Ascending aorta (tissue), 2 donors: ENCODE results near the gene THNSL1. TPM values are rescaled to one million over a fixed set of nuclear protein-coding genes. Genes with fewer than 3 reads are reported as not detected.
A peak's percentile ranks its signal among the peaks of the same experiment; 100 is the strongest.
"Not testable (repeated sequence)": the region's sequence is repeated elsewhere in the genome, so short reads cannot be mapped to it uniquely, and the experiment has no call there.

Experiments used
- DNase-seq, 2 donors: peaks; one replicate each; pipeline ENCODE4 v3.0.0-alpha.2; 2019; ENCODE audit warnings: low spot score in 2 of 2
- H3K27ac ChIP-seq, 2 donors: fragments of 200-600 bp; sonication (generic); one replicate each; pipeline ENCODE4 v1.5.1; 2016 to 2017; ENCODE audit warnings: mild to moderate bottlenecking in 1 of 2
- H3K27me3 ChIP-seq: fragments of 200-600 bp; sonication (generic); one replicate; pipeline ENCODE4 v1.5.1; 2017
- H3K36me3 ChIP-seq, 2 donors: fragments of 200-600 bp; sonication (generic); one replicate each; pipeline ENCODE4 v1.5.1; 2016
- H3K4me1 ChIP-seq, 2 donors: fragments of 200-600 bp; sonication (generic); one replicate each; pipeline ENCODE4 v1.5.1; 2016 to 2017; ENCODE audit warnings: mild to moderate bottlenecking in 1 of 2
- H3K4me3 ChIP-seq, 2 donors: fragments of 200-600 bp; sonication (generic); one replicate each; pipeline ENCODE4 v1.5.1; 2016 to 2017; ENCODE audit warnings: mild to moderate bottlenecking in 1 of 2
- H3K9me3 ChIP-seq, 2 donors: fragments of 200-600 bp; sonication (generic); one replicate each; pipeline ENCODE4 v1.5.1; 2016
- CTCF ChIP-seq, 3 experiments: fragments of 200-600 bp in 2 of 3; fragments of 450-650 bp in 1 of 3; sonication (generic) in 2 of 3; IDR thresholded peaks; one replicate each; pipeline ENCODE4 v1.5.1; 2016 to 2019; ENCODE audit warnings: antibody characterized with exemption in 3 of 3, mild to moderate bottlenecking in 1 of 3, moderate library complexity in 1 of 3
- intact Hi-C: fragments of 100-400 bp; cut with DNase I; formaldehyde crosslinking; loops from one replicate; pipeline ENCODE4 v1.15.1; 2023
- total RNA-seq: library from RNA; depleted of rRNA; stranded (reverse); fragments of >200 nt; gene quantifications from one replicate; pipeline ENCODE4 v1.1.0, GENCODE V29; 2016

Gene THNSL1
- total RNA-seq, 1 donor from 2014 or later = 0.64 TPM

- H3K27me3 ChIP-seq = no peaks in the 10 kb centered on the region
- no peaks in the 10 kb centered on the region for H3K36me3 ChIP-seq
- intact Hi-C loops = no loop called here
- H3K4me1 ChIP-seq = no peaks in the 10 kb centered on the region
- no peak for TF ChIP-seq CTCF (IDR thresholded peaks at IDR 0.05)
- no peak overlapping the region for H3K4me3 ChIP-seq
- no peaks in the 10 kb centered on the region for H3K9me3 ChIP-seq
- H3K27ac ChIP-seq = no peak overlapping the region
- DNase-seq = no peak
Observed at GRCh38 chr10:24998044-24998443, 18.4 kb upstream of the THNSL1 start.

- H3K9me3 ChIP-seq, DNase-seq, H3K36me3 ChIP-seq, H3K27me3 ChIP-seq, intact Hi-C loops, H3K4me3 ChIP-seq, H3K27ac ChIP-seq, H3K4me1 ChIP-seq: not testable (repeated sequence)
Observed at GRCh38 chr10:25011591-25011990, 4.8 kb upstream of the THNSL1 start.

- Histone ChIP-seq H3K9me3 (no peaks in the 10 kb centered on the region), H3K27ac (no peak overlapping the region), H3K27me3 (no peaks in the 10 kb centered on the region), H3K4me3 (no peak overlapping the region), H3K36me3 (no peaks in the 10 kb centered on the region), H3K4me1 (peaks cover 0 to 9% of the 10 kb centered on the region in 2 donors)
- intact Hi-C loops = no loop called here
- DNase-seq = no peak
- TF ChIP-seq CTCF (IDR thresholded peaks at IDR 0.05) = no peak
Observed at GRCh38 chr10:25014579-25014978, 1.8 kb upstream of the THNSL1 start.

GRCh38 chr10:25015828-25016375, 510 bp upstream of the THNSL1 start, which contains the start of gene ENKUR:
ENKUR (minus strand) TSS chr10:25016158; CDS start chr10:25015936, 222 bp downstream.
- TF ChIP-seq CTCF (IDR thresholded peaks at IDR 0.05) = no peak
- H3K9me3 ChIP-seq = no peaks in the 10 kb centered on the region
- H3K4me3 ChIP-seq = peak within 1 kb of the TSS; percentile 74 to 77
- H3K36me3 ChIP-seq = no peaks in the 10 kb centered on the region
- peak; percentile 69 to 96 for DNase-seq
- intact Hi-C loops = loop anchor here (1.0 to 5.0 kb wide), 5 partner anchors 46 to 292 kb away; partner anchors contain the start of gene GPR158
- H3K27me3 ChIP-seq = no peaks in the 10 kb centered on the region
- peak within 1 kb of the TSS; percentile 85 to 88 for H3K27ac ChIP-seq
- peaks cover 0 to 9% of the 10 kb centered on the region in 2 donors for H3K4me1 ChIP-seq

GRCh38 chr10:25017154-25017590, 760 bp downstream of the THNSL1 start:
- Histone ChIP-seq H3K9me3 (no peaks in the 10 kb centered on the region), H3K27me3 (no peaks in the 10 kb centered on the region), H3K4me3 (peak overlapping the region; percentile 74 to 77), H3K36me3 (no peaks in the 10 kb centered on the region), H3K4me1 (peaks cover 0 to 9% of the 10 kb centered on the region in 2 donors), H3K27ac (peak overlapping the region; percentile 85 to 88)
- intact Hi-C loops = loop anchor here (2.0 to 5.0 kb wide), 3 partner anchors 60 to 158 kb away; partner anchors contain the start of gene GPR158
- peak in 1 of 2 donors; percentile 63 for DNase-seq
- no peak for TF ChIP-seq CTCF (IDR thresholded peaks at IDR 0.05)

- Histone ChIP-seq H3K27me3 (no peaks in the 10 kb centered on the region), H3K36me3 (no peaks in the 10 kb centered on the region), H3K4me3 (peak overlapping the region in 1 of 2 donors; percentile 74), H3K4me1 (peaks cover 0 to 9% of the 10 kb centered on the region in 2 donors), H3K27ac (peak overlapping the region; percentile 85 to 88), H3K9me3 (no peaks in the 10 kb centered on the region)
- no peak for DNase-seq
- intact Hi-C loops = loop anchor here (2.0 to 5.0 kb wide), 3 partner anchors 60 to 157 kb away; partner anchors contain the start of gene GPR158
- no peak for TF ChIP-seq CTCF (IDR thresholded peaks at IDR 0.05)
Observed at GRCh38 chr10:25017661-25018060, 1.2 kb downstream of the THNSL1 start.
